Cardiac ventricle fibroblast (primary cell): ENCODE data around the gene SLC38A8. TPM values are rescaled to one million over a fixed set of nuclear protein-coding genes. Genes with fewer than 3 reads are reported as not detected.

Experiments
- total RNA-seq: library from RNA; depleted of rRNA; stranded (reverse); fragments of >200 nt; gene quantifications from 2 replicates; pipeline ENCODE4 v1.2.3, GENCODE V29; 2015

The SLC38A8 gene
- not detected in 2 replicates for total RNA-seq

DNA sequence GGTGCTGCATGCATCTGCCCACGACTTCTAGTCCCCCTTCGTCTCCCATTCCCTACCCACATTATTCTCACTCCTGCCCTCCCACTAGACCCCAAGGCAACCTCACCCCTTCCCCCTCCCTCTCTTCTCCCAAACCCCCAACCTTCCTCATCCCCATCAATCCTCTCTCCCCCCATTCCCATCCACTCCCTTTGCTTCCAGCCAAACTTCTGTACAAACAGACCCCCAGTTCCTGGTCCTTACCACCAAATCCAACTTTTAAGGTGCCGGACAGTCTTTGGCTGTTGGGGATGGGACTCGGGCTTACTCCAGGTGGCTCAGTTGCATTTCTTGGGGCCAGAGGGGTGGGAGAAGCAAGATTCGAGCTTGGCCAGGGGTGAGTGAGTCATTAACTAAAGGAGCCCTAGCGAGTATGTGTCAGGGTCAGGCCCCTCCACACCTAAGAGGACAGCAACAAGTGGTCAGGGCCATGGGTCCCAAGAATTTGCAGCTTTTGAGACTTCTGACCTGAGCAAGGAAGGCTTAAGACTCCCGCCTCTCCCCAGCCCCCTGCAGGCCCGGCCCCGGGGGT is at the start of gene SLC38A8:
Gene SLC38A8, minus strand, starts transcription at position 488 of the 571 bp plus-strand sequence. CDS start 638 bp downstream, outside the sequence.

DNA sequence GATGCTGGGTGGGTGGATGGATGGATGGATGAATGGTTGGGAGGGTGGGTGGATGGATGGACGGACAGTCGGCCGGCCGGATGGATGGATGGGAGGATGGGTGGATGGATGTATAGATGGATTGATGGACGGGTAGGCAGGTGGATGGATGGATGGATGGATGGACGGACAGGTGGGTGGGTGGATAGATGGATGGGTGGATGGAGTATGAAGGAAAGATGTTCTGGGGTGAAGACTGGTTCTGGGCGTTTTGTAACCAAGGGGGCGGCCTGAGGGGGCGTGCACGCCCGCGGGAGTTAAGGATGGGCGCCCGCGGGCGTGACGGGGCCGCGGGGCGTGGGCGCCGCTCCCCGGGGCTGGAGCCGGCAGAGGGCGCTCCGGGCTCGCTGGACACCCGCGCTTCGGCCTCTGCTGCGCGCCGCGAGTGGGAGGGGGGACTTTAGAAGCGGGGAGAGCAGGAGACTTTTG is 74.7 kb downstream of the SLC38A8 start, which contains the start of gene NECAB2:
Gene NECAB2, plus strand, starts transcription at position 407 of the 468 bp plus-strand sequence. CDS start 405 bp downstream, outside the sequence.

Other genes starting within 250 kb of the SLC38A8 start
- 15.2 and 47.1 TPM in 2 replicates for gene HSBP1, start 234.8 kb downstream of the SLC38A8 start, total RNA-seq
- gene MLYCD, start 143.7 kb downstream of the SLC38A8 start, total RNA-seq, result 3.0 and 3.2 TPM in 2 replicates
- 10.2 and 10.7 TPM in 2 replicates for gene OSGIN1, start 89.6 kb downstream of the SLC38A8 start, total RNA-seq
- gene NECAB2, start 74.6 kb downstream of the SLC38A8 start, total RNA-seq, result not detected in 2 replicates
- gene MBTPS1, start 74.1 kb upstream of the SLC38A8 start, total RNA-seq, result 80.7 and 81.0 TPM in 2 replicates
- gene HSDL1, start 102.4 kb upstream of the SLC38A8 start, total RNA-seq, result 8.2 and 9.0 TPM in 2 replicates
- gene DNAAF1, start 102.5 kb upstream of the SLC38A8 start, total RNA-seq, result not detected in 2 replicates
- gene TAF1C, start 144.3 kb upstream of the SLC38A8 start, total RNA-seq, result 11.4 and 14.3 TPM in 2 replicates
- gene ADAD2, start 148.4 kb upstream of the SLC38A8 start, total RNA-seq, result not detected in 2 replicates
- not detected in 2 replicates for gene KCNG4, start 197.2 kb upstream of the SLC38A8 start, total RNA-seq